HuH-7 (cell line): Measurements from ENCODE around the gene HECTD4.
"Not testable (repeated sequence)": the region's sequence is repeated elsewhere in the genome, so short reads cannot be mapped to it uniquely, and the experiment has no call there.

ENCODE experiments used
- DNase-seq: peaks from one replicate; pipeline ENCODE4 v3.0.0; 2011; ENCODE audit warnings: low spot score

Gene HECTD4

DNA sequence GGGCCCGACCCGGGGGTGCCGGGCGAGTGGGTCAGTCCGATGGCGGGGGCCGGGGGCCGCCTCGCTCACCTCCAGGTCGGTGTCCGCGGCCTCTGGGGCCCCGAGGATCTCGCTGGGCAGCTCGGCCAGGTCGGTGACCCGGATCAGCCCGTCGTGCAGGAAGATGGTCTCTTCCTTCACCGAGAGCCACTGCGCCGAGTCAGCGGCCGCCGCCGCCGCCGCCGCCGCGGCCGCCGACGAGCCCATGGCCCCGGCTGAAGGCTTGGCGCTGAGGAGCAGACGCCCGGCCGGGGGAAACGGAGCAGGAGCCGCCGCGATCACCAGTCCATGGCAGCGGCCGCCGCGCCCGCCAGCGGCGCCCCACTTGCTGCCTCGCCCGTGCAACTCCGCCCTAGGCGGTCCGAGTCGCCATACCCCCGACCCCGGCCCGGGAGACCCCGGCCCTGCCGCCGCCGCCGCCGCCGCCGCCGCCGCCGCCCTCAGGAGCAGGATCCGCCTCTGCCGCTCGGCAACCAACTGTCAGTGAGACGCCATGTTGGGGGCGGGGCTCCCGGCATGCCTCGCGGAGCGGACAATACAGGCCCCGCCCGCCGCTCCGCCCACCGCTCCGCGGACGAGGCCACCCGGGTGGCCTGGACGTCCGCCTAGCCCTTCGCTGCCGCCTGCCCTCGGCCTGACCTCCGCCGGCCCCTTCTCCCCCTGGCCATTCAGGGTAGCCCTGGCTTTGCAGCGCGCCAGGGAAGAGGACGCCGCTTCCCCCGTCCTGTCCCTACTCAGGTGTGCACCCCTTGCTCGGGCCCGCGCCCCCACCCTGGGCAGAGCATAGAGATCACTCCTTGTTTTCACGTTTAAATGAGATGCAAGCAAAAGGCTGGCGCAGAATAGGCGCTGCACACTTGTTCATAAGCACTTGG lies at the start of gene HECTD4:
Gene HECTD4 (minus strand): TSS at position 549 of the 914 bp plus-strand sequence. CDS start 303 bp downstream, at position 246.
- peak; percentile 94 for DNase-seq

DNA sequence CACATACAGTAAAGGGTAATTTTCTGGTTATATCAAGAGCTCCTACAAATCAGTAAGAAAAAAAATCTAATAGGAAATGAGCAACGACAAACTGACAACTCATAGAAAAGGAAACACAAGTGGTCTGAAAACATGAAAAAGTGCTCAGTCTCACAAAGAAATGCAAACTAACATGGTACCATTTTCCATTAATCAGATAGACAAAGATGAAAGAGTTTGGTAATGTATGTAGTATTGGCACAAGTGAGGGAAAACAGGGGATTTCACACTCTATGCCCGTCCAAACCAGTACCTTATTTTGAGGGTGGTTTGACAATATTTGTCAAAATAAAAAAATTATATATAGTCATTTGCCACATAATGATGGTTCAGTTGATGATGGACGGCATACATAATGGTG lies 49.7 kb upstream of the HECTD4 start:
- no peak for DNase-seq

GRCh38 chr12:112430929-112431328 lies 48.7 kb upstream of the HECTD4 start:
- DNase-seq: no peak

DNA sequence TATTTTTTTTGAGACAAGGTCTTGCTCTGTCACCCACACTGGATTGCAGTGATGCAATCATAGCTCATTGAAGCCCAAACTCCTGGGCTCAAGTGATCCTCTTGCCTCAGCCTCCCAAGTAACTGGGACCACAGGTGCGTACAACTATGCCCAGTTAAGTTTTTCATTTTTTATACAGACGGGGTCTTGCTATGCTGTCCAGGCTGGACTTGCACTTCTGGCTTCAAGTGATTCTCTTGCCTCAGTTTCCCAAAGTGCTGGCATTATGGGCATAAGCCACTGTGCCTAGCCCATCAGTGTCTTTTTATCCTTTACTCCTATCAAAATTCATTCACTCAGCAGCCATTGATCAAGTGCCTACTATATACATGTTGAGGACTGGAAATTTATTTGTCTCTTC lies 45.5 kb upstream of the HECTD4 start:
- DNase-seq: no peak

GRCh38 chr12:112425582-112426382 lies 43.6 kb upstream of the HECTD4 start:
- DNase-seq: no peak

GRCh38 chr12:112424126-112424525 lies 41.9 kb upstream of the HECTD4 start:
- DNase-seq: no peak

- no peak for DNase-seq
Measured at GRCh38 chr12:112422531-112422930, 40.3 kb upstream of the HECTD4 start.

- DNase-seq: no peak
Measured at GRCh38 chr12:112421363-112421762, 39.1 kb upstream of the HECTD4 start.

DNA sequence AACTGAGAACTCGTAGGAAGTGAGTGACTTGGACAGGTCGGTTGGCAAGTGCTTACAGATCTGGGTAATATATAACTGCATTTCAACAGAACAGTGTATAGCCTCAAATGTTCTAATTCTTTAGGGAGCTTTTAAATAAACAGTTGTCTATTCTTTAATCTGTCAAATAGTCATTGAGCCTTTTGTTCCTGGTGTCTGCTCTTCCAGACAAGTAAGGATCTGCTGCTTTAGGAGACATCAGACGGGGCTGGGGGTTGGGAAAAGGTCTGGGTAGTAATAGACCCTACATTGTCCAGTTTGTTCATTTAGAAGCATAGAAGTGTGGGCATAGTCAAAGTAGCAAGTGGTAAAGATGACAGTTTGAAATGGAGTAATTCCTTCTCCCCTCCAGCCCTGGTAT lies 38.5 kb upstream of the HECTD4 start:
- no peak for DNase-seq

- DNase-seq: peak; percentile 63
Measured at GRCh38 chr12:112419297-112420133, 37.3 kb upstream of the HECTD4 start.

GRCh38 chr12:112418608-112419296 lies 36.5 kb upstream of the HECTD4 start, which contains the start of gene PTPN11:
Gene PTPN11, plus strand, starts transcription at chr12:112418947. Its CDS starts 165 bp downstream, at chr12:112419112.
- DNase-seq: peak; percentile 77

DNA sequence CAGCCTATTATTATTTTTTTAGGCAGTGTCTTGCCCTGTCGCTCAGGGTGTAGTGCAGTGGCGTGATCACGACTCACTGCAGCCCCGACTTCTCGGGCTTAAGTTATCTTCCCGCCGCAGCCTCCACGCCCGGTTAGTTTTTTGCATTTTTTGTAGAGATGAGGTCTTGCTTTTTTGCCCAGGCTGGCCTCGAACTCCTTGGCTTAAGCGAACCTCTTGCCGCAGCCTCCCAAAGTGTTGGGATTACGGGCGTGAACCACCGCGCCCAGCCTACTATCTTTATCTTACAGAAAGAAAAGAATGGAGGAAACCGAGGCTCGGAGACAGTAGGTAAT lies 36.0 kb upstream of the HECTD4 start:
- DNase-seq: no peak

GRCh38 chr12:112415457-112415856 lies 33.2 kb upstream of the HECTD4 start:
- not testable (repeated sequence) for DNase-seq

GRCh38 chr12:112413855-112414625 lies 31.8 kb upstream of the HECTD4 start:
- DNase-seq: no peak

DNA sequence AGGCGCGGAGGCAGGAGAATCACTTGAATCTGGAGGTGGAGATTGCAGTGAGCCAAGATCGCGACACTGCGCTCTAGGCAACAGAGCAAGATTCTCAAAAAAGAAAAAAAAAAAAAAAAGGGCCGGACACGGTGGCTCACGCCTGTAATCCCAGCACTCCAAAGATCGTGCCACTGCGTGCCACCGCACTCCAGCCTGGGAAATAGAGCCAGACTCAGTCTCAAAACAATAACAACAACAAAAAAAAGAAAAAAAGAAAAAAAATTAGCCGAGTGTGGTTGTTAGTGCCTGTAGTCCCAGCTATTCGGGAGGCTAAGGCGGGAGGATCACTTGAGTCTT lies 27.6 kb upstream of the HECTD4 start:
- DNase-seq: no peak

- peak; percentile 88 for DNase-seq
Measured at GRCh38 chr12:112409064-112409905, 27.1 kb upstream of the HECTD4 start, which contains the start of gene RPL6. Gene RPL6, minus strand, starts transcription at chr12:112409605. Its CDS starts 949 bp downstream, at chr12:112408656.

- DNase-seq: no peak
Measured at GRCh38 chr12:112408621-112409020, 26.4 kb upstream of the HECTD4 start.

- not testable (repeated sequence) for DNase-seq
Measured at GRCh38 chr12:112407683-112408082, 25.5 kb upstream of the HECTD4 start.
